GM19395 (cell line): Measurements from ENCODE around the gene TUBB2B.
"Not testable (repeated sequence)": the region's sequence is repeated elsewhere in the genome, so short reads cannot be mapped to it uniquely, and the experiment has no call there.

Experiments
- ATAC-seq: cut with Tn5 transposase; IDR thresholded peaks from one replicate; pipeline ENCODE4 v1.9.1; 2021; ENCODE audit warnings: mild to moderate bottlenecking, moderate library complexity; ENCODE audit not compliant: unreplicated experiment

The TUBB2B gene

GRCh38 chr6:3193102-3193849 is 34.2 kb downstream of the TUBB2B start:
- ATAC-seq, result no peak

GRCh38 chr6:3190779-3191178 is 36.7 kb downstream of the TUBB2B start:
- ATAC-seq, result no peak

- ATAC-seq, result no peak
These were observed 37.4 kb downstream of the TUBB2B start for GRCh38 chr6:3190056-3190455.

GRCh38 chr6:3189192-3189591 is 38.3 kb downstream of the TUBB2B start:
- ATAC-seq, result not testable (repeated sequence)

GRCh38 chr6:3188262-3188661 is 39.2 kb downstream of the TUBB2B start:
- no peak for ATAC-seq

GRCh38 chr6:3186974-3187382 is 40.5 kb downstream of the TUBB2B start:
- ATAC-seq, result no peak

- ATAC-seq, result no peak
These were observed 44.4 kb downstream of the TUBB2B start for GRCh38 chr6:3183066-3183465.

GRCh38 chr6:3181105-3181504 is 46.3 kb downstream of the TUBB2B start:
- ATAC-seq, result no peak

GRCh38 chr6:3179945-3180344 is 47.5 kb downstream of the TUBB2B start:
- not testable (repeated sequence) for ATAC-seq

- ATAC-seq, result not testable (repeated sequence)
These were observed 48.8 kb downstream of the TUBB2B start for GRCh38 chr6:3178666-3179065.

- no peak for ATAC-seq
These were observed 50.7 kb downstream of the TUBB2B start for GRCh38 chr6:3176562-3177355.

- no peak for ATAC-seq
These were observed 51.6 kb downstream of the TUBB2B start for GRCh38 chr6:3175715-3176402.
